ENCODE results near the gene CHD3. TPM values are rescaled to one million over a fixed set of nuclear protein-coding genes. Genes with fewer than 3 reads are reported as not detected.

CHD3 gene
- polyA plus RNA-seq, 2 of the 4 experiments (the other 2 are of a cell fraction), result 56.3 to 111 TPM

DNA sequence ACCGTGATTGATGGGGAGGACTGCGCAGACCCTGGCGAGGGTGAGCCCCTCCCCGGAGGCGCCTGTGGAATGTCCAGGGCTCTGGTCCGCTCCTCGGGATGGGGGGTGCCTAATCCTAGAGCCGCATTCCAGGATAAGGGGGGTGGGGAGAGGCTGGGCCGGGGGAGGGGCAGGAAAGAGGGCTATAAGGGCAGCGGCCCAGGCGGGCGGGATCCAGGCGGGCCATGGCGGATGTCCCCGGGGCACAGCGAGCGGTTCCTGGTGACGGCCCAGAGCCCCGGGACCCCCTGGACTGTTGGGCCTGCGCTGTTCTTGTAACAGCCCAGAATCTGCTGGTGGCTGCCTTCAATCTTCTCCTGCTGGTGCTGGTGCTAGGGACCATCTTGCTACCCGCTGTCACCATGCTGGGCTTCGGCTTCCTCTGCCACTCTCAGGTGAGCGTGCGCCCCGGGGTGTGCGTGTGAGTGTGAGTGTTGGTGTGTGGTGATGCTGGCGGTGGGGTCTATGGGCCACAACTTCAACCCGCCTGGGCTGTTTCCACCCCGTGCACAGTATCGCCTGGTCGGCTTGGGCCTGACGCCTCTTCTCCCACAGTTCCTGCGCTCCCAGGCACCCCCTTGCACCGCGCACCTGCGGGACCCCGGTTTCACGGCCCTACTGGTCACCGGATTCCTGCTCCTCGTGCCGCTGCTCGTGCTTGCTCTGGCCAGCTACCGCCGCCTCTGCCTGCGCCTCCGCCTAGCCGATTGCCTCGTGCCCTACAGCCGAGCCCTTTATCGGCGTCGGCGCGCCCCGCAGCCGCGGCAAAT lies 33.5 kb upstream of the CHD3 start, which contains the start of gene TMEM88:
TSS of gene TMEM88 (plus strand) at position 216 of the 809 bp plus-strand sequence. CDS start at position 225, 9 bp downstream.
- Histone ChIP-seq H3K9me3 (no peaks in the 10 kb centered on the region), H3K4me2 (peak within 1 kb of the TSS; percentile 99), H3K4me1 (peaks cover 30% of the 10 kb centered on the region), H3K27ac (peak within 1 kb of the TSS in 1 of 2 experiments; percentile 91; a peak in 3 of 6 replicates), H3K4me3 (peak within 1 kb of the TSS; percentile 69; the same call in 2 of the 3 replicates)
- POLR2A ChIA-PET, result interaction anchor here (0.9 to 2.7 kb wide), 2 partner anchors 12 to 20 kb away, joined by 6 to 65 read pairs; no protein-coding TSS in a partner anchor
- ATAC-seq (no peak), FAIRE-seq (no peak), DNase-seq (ENCODE audit: low read depth in 1 of 2, low spot score in 1 of 2) (no peak)
- CTCF ChIA-PET, result interaction anchor here (2.5 to 2.9 kb wide), 4 partner anchors 10 to 112 kb away, joined by 14 to 48 read pairs (median 26); partner anchors contain the start of gene KDM6B
- no peak for TF ChIP-seq NR3C1 (IDR thresholded peaks at IDR 0.05)
- TF ChIP-seq POLR2AphosphoS2 (conservative IDR thresholded peaks at IDR 0.05; ENCODE audit: low read length), result 0 out of 2 replicates have a peak, but pooled peaks have one; percentile 87
- WGBS (ENCODE audit: missing lambda C conversion rate), result 94% methylated on average over 55 of the region's 57 CpGs

DNA sequence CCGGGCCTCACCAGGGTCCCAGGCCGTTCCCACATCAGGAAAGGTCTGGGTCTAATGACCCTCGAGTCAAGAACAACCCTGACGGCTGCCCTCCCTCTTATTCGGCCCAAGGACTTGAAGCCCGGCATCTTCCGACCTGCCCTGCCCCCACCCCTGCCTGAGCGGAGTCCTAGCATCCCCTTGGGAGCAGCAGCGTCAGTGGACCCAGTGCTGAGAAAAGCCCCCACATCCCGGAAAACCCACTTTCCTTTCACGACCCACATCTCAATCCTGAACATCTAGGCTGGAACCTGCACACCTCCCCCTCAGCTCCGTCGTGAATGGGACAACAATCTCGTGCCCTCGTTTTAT lies 33.0 kb upstream of the CHD3 start:
- Histone ChIP-seq H3K4me1 (peaks cover 30% of the 10 kb centered on the region), H3K4me2 (peak overlapping the region; percentile 99), H3K4me3 (peak overlapping the region; percentile 69; the same call in 2 of the 3 replicates), H3K27ac (peak overlapping the region in 1 of 2 experiments; percentile 91; a peak in 3 of 6 replicates), H3K9me3 (no peaks in the 10 kb centered on the region)
- ATAC-seq, result no peak
- FAIRE-seq, result no peak
- POLR2A ChIA-PET, result interaction anchor here (0.9 to 2.7 kb wide), 2 partner anchors 13 to 20 kb away, joined by 6 to 65 read pairs; no protein-coding TSS in a partner anchor
- CTCF ChIA-PET, result interaction anchor here (2.0 to 2.9 kb wide), 8 partner anchors 10 to 134 kb away, joined by 9 to 48 read pairs (median 18); partner anchors contain the start of gene KDM6B
- TF ChIP-seq CHD2 (IDR thresholded peaks at IDR 0.05; ENCODE audit: low read length, partially characterized antibody), result no peak
- no peak for TF ChIP-seq RARB (CRISPR knock-in tag; IDR thresholded peaks at IDR 0.05)
- no peak for TF ChIP-seq EP300 (IDR thresholded peaks at IDR 0.05)
- TF ChIP-seq MYC (IDR thresholded peaks at IDR 0.05; ENCODE audit: borderline replicate concordance, low read length), result no peak
- TF ChIP-seq, protein P1, sequence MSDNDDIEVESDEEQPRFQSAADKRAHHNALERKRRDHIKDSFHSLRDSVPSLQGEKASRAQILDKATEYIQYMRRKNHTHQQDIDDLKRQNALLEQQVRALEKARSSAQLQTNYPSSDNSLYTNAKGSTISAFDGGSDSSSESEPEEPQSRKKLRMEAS (IDR thresholded peaks at IDR 0.05), result no peak
- TF ChIP-seq, protein P2, sequence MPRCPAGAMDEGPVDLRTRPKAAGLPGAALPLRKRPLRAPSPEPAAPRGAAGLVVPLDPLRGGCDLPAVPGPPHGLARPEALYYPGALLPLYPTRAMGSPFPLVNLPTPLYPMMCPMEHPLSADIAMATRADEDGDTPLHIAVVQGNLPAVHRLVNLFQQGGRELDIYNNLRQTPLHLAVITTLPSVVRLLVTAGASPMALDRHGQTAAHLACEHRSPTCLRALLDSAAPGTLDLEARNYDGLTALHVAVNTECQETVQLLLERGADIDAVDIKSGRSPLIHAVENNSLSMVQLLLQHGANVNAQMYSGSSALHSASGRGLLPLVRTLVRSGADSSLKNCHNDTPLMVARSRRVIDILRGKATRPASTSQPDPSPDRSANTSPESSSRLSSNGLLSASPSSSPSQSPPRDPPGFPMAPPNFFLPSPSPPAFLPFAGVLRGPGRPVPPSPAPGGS (IDR thresholded peaks at IDR 0.05), result no peak
- TF ChIP-seq EHMT2 (IDR thresholded peaks at IDR 0.05; ENCODE audit: low read depth), result no peak
- no peak for TF ChIP-seq FOXS1 (CRISPR knock-in tag; IDR thresholded peaks at IDR 0.05)
- no peak for TF ChIP-seq FOSL2 (IDR thresholded peaks at IDR 0.05)
- TF ChIP-seq FOSL2 (CRISPR knock-in tag; IDR thresholded peaks at IDR 0.05), result no peak
- no peak for TF ChIP-seq POLR2AphosphoS2 (conservative IDR thresholded peaks at IDR 0.05; ENCODE audit: low read length)
- TF ChIP-seq CBX8 (IDR thresholded peaks at IDR 0.05), result no peak
- no peak for DNase-seq (ENCODE audit: low read depth in 1 of 2, low spot score in 1 of 2)
- 79% methylated on average over 15 of the region's 15 CpGs for WGBS (ENCODE audit: missing lambda C conversion rate)

DNA sequence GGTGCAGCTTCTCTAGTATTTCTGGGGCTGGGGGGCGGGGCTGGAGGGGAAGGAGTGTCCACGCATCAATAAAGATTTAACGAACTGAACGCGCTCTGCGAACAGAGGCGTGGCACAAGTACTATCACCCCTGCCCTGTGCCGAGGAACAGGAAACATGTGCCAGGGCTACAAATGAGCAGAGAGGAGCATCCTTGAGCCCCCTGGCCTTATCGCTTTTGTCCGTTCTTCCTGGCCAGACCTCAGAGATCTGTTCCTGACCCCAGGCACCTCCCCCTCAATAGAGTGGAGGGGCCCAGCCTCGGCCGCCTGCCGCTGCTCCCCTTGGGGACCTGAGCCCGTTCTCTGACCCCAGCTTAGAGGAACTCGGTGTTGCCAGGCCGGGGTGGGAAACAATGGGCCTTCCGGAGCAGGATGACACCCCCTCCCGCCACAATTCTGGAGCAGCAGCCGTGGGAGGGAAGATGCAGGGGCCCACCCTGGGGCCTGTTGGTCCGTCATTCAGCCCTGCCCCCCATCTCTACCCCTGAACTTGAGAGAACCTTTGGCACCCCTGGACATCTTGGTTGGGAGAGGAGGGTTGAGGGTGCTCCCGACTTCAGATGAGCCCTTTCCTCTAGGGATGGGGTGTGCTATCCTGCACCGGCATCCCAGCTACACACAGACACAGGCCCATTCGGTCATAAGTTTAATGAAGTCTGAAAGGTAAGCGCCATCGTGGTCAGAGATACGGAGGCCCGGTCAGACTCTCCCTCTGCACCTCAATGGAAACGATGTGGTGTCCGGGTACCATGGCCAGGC lies 32.4 kb upstream of the CHD3 start:
- WGBS (ENCODE audit: missing lambda C conversion rate), result 33% methylated on average over 29 of the region's 29 CpGs
- ATAC-seq (no peak; a peak in 2 of 6 replicates), DNase-seq (ENCODE audit: low read depth in 1 of 2, low spot score in 1 of 2) (no peak), FAIRE-seq (no peak)
- Histone ChIP-seq H3K4me3 (peak overlapping the region; percentile 69), H3K4me2 (peak overlapping the region; percentile 99), H3K9me3 (no peaks in the 10 kb centered on the region), H3K27ac (peak overlapping the region; percentile 91 to 98), H3K4me1 (peaks cover 29% of the 10 kb centered on the region)
- ChIA-PET CTCF (interaction anchor here (1.0 to 2.9 kb wide), 14 partner anchors 11 to 143 kb away, joined by 3 to 48 read pairs (median 10); partner anchors contain the start of gene KDM6B), POLR2A (interaction anchor here (0.6 to 2.7 kb wide), 22 partner anchors 10 to 372 kb away, joined by 3 to 65 read pairs (median 5); partner anchors contain the start of genes CHD3, CNTROB, KDM6B and POLR2A)
- TF ChIP-seq POLR2AphosphoS2 (conservative IDR thresholded peaks at IDR 0.05; ENCODE audit: low read length) (peak; percentile 82; the same call in 1 of the 2 replicates), JUNB (IDR thresholded peaks at IDR 0.05) (no peak), KDM1A (IDR thresholded peaks at IDR 0.05; ENCODE audit: low read depth) (no peak), FOSB (CRISPR knock-in tag; IDR thresholded peaks at IDR 0.05) (0 out of 2 replicates have a peak, but pooled peaks have one; percentile 57), ZNF302 (CRISPR knock-in tag; IDR thresholded peaks at IDR 0.05) (no peak), FOXS1 (CRISPR knock-in tag; IDR thresholded peaks at IDR 0.05) (no peak), POLR2A (IDR thresholded peaks at IDR 0.05; ENCODE audit: low read length) (0 out of 2 replicates have a peak, but pooled peaks have one; percentile 1)
- TF ChIP-seq, protein P3, sequence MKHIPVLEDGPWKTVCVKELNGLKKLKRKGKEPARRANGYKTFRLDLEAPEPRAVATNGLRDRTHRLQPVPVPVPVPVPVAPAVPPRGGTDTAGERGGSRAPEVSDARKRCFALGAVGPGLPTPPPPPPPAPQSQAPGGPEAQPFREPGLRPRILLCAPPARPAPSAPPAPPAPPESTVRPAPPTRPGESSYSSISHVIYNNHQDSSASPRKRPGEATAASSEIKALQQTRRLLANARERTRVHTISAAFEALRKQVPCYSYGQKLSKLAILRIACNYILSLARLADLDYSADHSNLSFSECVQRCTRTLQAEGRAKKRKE (CRISPR knock-in tag; IDR thresholded peaks at IDR 0.05; ENCODE audit: low read depth), result 0 out of 2 replicates have a peak, but pooled peaks have one; percentile 16
